AG04449 (cell line): ENCODE data around the gene ZSCAN5A.

Experiments used
- CTCF ChIA-PET: fragments of 350-600 bp; formaldehyde crosslinking; extraction: SDS; loops from one replicate; lab custom pipeline; 2021; ENCODE audit warnings: antibody characterized with exemption; lab: Yijun Ruan, JAX
- POLR2A ChIA-PET: fragments of 400-600, 350-600 bp; formaldehyde crosslinking; extraction: SDS; loops from one replicate; lab custom pipeline; 2020; ENCODE audit warnings: antibody characterized with exemption, inconsistent platforms; lab: Yijun Ruan, JAX
- DNase-seq: peaks from one replicate; pipeline ENCODE4 v3.0.0-alpha.2; 2010; ENCODE audit warnings: low read depth, low spot score
- H3K4me3 ChIP-seq: 2 replicates; pipeline ENCODE4 v1.5.1; 2011; ENCODE audit warnings: low read depth, mild to moderate bottlenecking, control low read depth, low read length
- CTCF ChIP-seq: IDR thresholded peaks from one replicate; pipeline ENCODE4 v1.5.1; 2011; ENCODE audit warnings: mild to moderate bottlenecking, moderate library complexity, low read length, control low read depth, inconsistent platforms; ENCODE audit not compliant: insufficient read depth; ENCODE audit errors: missing control alignments

ZSCAN5A gene

GRCh38 chr19:56301886-56302620 is 12.6 kb downstream of the ZSCAN5A start:
- no peak for DNase-seq
- H3K4me3 ChIP-seq = no peak overlapping the region
- POLR2A ChIA-PET = no interaction called here
- CTCF ChIA-PET = no interaction called here
- no peak for TF ChIP-seq CTCF

- DNase-seq = no peak
- no peak overlapping the region for H3K4me3 ChIP-seq
- CTCF ChIA-PET = interaction anchor here (0.6 kb wide), 1 partner anchor 9 kb away, joined by 3 read pairs; no protein-coding TSS in a partner anchor
- peak; percentile 3 for TF ChIP-seq CTCF
- POLR2A ChIA-PET = no interaction called here
Measured at GRCh38 chr19:56301155-56301554, 13.5 kb downstream of the ZSCAN5A start.

- DNase-seq = no peak
- H3K4me3 ChIP-seq = no peak overlapping the region
- CTCF ChIA-PET = interaction anchor here (1.0 to 2.1 kb wide), 2 partner anchors 11 to 46 kb away, joined by 3 to 12 read pairs; no protein-coding TSS in a partner anchor
- POLR2A ChIA-PET = no interaction called here
- no peak for TF ChIP-seq CTCF
Measured at GRCh38 chr19:56299688-56300087, 15.0 kb downstream of the ZSCAN5A start.

GRCh38 chr19:56297010-56297409 is 17.6 kb downstream of the ZSCAN5A start:
- no peak for TF ChIP-seq CTCF

GRCh38 chr19:56295531-56296455 is 18.8 kb downstream of the ZSCAN5A start:
- CTCF ChIA-PET = interaction anchor here (1.1 kb wide), 1 partner anchor 14 kb away, joined by 4 read pairs; no protein-coding TSS in a partner anchor
- DNase-seq = no peak
- no peak for TF ChIP-seq CTCF
- no peak overlapping the region for H3K4me3 ChIP-seq
- POLR2A ChIA-PET = no interaction called here

More at GRCh38 chr19:56297010-56297409, 17.6 kb downstream of the ZSCAN5A start:
- ChIA-PET CTCF (interaction anchor here (1.4 kb wide), 1 partner anchor 13 kb away, joined by 3 read pairs; no protein-coding TSS in a partner anchor), POLR2A (no interaction called here)
- no peak overlapping the region for H3K4me3 ChIP-seq
- no peak for DNase-seq

GRCh38 chr19:56294549-56294948 is 20.1 kb downstream of the ZSCAN5A start:
- DNase-seq = no peak
- POLR2A ChIA-PET = no interaction called here
- CTCF ChIA-PET = no interaction called here
- H3K4me3 ChIP-seq = no peak overlapping the region
- no peak for TF ChIP-seq CTCF
